ENCODE measurements around the gene EPHX1. TPM values are rescaled to one million over a fixed set of nuclear protein-coding genes. Genes with fewer than 3 reads are reported as not detected.
"Not testable (repeated sequence)": the region's sequence is repeated elsewhere in the genome, so short reads cannot be mapped to it uniquely, and the experiment has no call there.

The EPHX1 gene
- total RNA-seq, 4 donors from 2014 or later = 59.0 to 136 (median 85.6) TPM

DNA sequence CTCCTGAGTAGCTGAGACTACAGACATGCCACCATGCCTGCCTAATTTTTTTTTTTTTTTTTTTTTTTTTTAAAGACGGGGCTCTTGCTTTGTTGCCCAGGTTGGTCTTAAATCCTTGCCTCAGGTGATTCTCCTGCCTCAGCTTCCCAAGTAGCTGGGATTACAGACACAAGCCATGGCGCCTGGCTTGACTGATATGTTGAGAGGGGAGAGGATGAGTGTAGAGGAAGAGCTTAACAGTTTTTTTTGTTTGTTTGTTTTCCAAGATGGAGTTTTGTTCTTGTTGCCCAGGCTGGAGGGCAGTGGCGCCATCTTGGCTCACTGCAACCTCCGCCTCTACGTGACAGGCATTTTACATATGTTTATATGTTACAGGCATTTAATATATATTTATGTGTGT is 29.8 kb upstream of the EPHX1 start:
- peak overlapping the region in 1 of 4 donors; percentile 71 for H3K4me3 ChIP-seq
- WGBS = 91% methylated on average over 5 of the region's 5 CpGs
- TF ChIP-seq, protein P1, sequence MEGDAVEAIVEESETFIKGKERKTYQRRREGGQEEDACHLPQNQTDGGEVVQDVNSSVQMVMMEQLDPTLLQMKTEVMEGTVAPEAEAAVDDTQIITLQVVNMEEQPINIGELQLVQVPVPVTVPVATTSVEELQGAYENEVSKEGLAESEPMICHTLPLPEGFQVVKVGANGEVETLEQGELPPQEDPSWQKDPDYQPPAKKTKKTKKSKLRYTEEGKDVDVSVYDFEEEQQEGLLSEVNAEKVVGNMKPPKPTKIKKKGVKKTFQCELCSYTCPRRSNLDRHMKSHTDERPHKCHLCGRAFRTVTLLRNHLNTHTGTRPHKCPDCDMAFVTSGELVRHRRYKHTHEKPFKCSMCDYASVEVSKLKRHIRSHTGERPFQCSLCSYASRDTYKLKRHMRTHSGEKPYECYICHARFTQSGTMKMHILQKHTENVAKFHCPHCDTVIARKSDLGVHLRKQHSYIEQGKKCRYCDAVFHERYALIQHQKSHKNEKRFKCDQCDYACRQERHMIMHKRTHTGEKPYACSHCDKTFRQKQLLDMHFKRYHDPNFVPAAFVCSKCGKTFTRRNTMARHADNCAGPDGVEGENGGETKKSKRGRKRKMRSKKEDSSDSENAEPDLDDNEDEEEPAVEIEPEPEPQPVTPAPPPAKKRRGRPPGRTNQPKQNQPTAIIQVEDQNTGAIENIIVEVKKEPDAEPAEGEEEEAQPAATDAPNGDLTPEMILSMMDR (IDR thresholded peaks at IDR 0.05) = no peak
- no peak for TF ChIP-seq EP300 (IDR thresholded peaks at IDR 0.05)
- no peak for TF ChIP-seq POLR2A (IDR thresholded peaks at IDR 0.05; ENCODE audit: low read depth)
- TF ChIP-seq POLR2AphosphoS5 (IDR thresholded peaks at IDR 0.05) = no peak
- intact Hi-C loops (cut with DNase I) = no loop called here
- H3K27ac ChIP-seq (replicated peaks in 1 of 4) = peak overlapping the region; percentile 58 to 92 (median 88)
- no peaks in the 10 kb centered on the region for H3K27me3 ChIP-seq
- peaks cover 6 to 17% (median 12%) of the 10 kb centered on the region in 4 donors for H3K36me3 ChIP-seq
- H3K4me1 ChIP-seq = peaks cover 48 to 69% (median 65%) of the 10 kb centered on the region in 4 donors
- H3K9me3 ChIP-seq = no peaks in the 10 kb centered on the region
- DNase-seq (ENCODE audit: extremely low spot score) = no peak

DNA sequence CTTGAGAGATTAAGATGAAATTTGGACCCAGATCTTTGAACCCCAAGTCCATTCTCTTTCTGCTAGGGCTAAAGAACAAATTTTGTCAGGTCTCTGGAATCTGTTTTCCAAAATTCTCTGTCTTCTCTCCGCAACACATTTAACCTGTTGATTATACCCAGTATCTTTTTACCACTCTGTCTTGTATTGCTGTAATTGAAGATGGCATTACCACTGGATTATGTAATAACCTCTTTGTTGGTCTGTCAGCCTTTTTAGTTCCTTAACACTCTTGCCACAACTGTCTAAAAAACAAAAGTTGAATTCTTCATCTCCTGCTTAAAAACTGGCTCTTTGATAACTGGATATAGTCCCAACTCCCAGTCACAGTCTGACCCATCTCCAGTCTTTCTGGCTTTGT is 29.3 kb upstream of the EPHX1 start:
- Histone ChIP-seq H3K4me3 (no peak overlapping the region), H3K4me1 (peaks cover 48 to 69% (median 65%) of the 10 kb centered on the region in 4 donors), H3K36me3 (peaks cover 11 to 22% (median 17%) of the 10 kb centered on the region in 4 donors), H3K27ac (replicated peaks in 1 of 4) (peak overlapping the region; percentile 58 to 92 (median 88)), H3K27me3 (no peaks in the 10 kb centered on the region), H3K9me3 (no peaks in the 10 kb centered on the region)
- TF ChIP-seq POLR2A (IDR thresholded peaks at IDR 0.05; ENCODE audit: low read depth) (no peak), POLR2AphosphoS5 (IDR thresholded peaks at IDR 0.05) (no peak), EP300 (IDR thresholded peaks at IDR 0.05) (no peak)
- TF ChIP-seq, protein P1 (IDR thresholded peaks at IDR 0.05) = no peak
- intact Hi-C loops (cut with DNase I) = no loop called here
- 65% methylated on average over 1 of the region's 1 CpG for WGBS
- DNase-seq (ENCODE audit: extremely low spot score) = no peak

DNA sequence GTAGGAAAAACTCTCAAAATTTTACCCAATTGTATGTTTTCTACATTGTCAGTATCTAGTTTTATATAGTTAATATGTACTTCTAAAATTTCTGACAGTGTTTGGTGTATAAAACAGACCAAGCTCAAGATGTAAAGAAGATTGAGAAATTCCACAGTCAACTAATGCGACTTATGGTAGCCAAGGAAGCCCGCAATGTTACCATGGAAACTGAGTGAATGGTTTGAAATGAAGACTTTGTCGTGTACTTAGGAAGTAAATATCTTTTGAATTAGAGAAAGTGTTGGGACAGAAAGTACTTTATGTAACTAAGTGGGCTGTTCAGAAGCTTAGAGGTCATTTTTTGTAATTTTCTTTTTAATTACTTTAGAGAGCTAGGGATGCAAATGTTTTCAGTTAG is 20.8 kb upstream of the EPHX1 start:
- H3K36me3 ChIP-seq = peaks cover 33 to 81% (median 65%) of the 10 kb centered on the region in 4 donors
- H3K9me3 ChIP-seq; H3K4me3 ChIP-seq; H3K27ac ChIP-seq (replicated peaks in 1 of 4); DNase-seq (ENCODE audit: extremely low spot score); H3K27me3 ChIP-seq; intact Hi-C loops (cut with DNase I); H3K4me1 ChIP-seq: not testable (repeated sequence)
- 69% methylated on average over 3 of the region's 3 CpGs for WGBS

DNA sequence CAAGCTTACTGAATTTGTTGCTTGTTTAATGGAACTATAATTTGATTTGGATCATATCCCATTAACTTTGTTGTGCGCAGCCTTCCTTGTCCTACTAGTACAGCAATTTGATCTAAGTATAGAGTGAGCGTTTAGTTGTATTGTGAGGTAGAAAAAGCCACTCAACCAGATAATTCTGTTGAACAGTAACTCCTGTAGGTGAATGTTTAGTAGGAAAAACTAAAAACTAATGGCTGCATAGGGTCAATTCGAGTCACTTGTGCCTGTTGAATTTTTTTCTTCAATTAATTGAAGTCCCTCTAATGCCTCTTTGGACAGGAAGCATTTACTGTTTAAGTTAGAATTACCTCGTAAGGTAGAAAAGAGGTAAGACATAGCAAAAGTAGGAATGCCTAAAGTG is 15.0 kb upstream of the EPHX1 start:
- intact Hi-C loops (cut with DNase I) = no loop called here
- WGBS = 94% methylated on average over 4 of the region's 4 CpGs

DNA sequence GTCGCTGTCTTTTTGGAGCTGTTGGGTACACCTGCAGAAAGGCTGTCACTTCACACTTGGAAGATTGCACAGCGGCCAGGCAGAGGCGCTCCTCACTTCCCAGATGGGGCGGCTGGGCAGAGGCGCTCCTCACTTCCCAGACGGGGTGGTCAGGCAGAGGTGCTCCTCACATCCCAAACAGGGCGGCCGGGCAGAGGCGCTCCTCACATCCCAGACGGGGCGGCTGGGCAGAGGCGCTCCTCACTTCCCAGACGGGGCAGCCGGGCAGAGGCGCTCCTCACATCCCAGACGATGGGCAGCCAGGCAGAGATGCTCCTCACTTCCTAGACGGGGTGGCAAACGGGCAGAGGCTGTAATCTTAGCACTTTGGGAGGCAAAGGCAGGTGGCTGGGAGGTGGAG is 13.8 kb upstream of the EPHX1 start:
- H3K9me3 ChIP-seq; intact Hi-C loops (cut with DNase I); H3K27me3 ChIP-seq; DNase-seq (ENCODE audit: extremely low spot score); H3K27ac ChIP-seq (replicated peaks in 1 of 4); H3K4me3 ChIP-seq; H3K4me1 ChIP-seq: not testable (repeated sequence)
- H3K36me3 ChIP-seq = peaks cover under 1 to 20% (median 18%) of the 10 kb centered on the region in 4 donors
- WGBS = 98% methylated on average over 8 of the region's 18 CpGs

More for the DNA sequence above, 15.0 kb upstream of the EPHX1 start:
- Histone ChIP-seq H3K27ac (replicated peaks in 1 of 4) (no peak overlapping the region), H3K36me3 (peaks cover 11 to 30% (median 25%) of the 10 kb centered on the region in 4 donors), H3K9me3 (no peaks in the 10 kb centered on the region), H3K4me3 (no peak overlapping the region), H3K27me3 (no peaks in the 10 kb centered on the region), H3K4me1 (peaks cover 0 to 2% (median 0%) of the 10 kb centered on the region in 4 donors)
- TF ChIP-seq EP300 (IDR thresholded peaks at IDR 0.05) (no peak), POLR2AphosphoS5 (IDR thresholded peaks at IDR 0.05) (no peak), POLR2A (IDR thresholded peaks at IDR 0.05; ENCODE audit: low read depth) (no peak)
- TF ChIP-seq, protein P1 (IDR thresholded peaks at IDR 0.05) = no peak
- DNase-seq (ENCODE audit: extremely low spot score) = no peak

DNA sequence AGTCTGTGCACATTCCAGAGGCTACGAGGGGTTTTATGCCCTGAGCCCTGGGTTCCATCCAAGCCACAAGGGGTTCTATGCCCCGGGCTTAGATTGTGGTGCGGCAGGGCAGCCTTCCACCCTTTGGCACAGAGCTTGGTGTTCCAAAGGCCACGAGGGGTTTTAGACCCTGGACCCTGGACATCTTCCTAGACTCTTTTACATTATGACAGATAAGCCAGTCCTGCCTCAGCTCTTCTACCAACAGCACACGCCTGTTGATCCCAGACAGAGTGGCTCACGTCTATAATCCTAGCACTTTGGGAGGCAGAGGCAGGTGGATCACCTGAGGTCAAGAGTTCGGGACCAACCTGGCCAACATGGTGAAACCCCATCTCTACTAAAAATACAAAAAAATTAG is 8.8 kb upstream of the EPHX1 start:
- H3K4me3 ChIP-seq; H3K9me3 ChIP-seq; DNase-seq (ENCODE audit: extremely low spot score); intact Hi-C loops (cut with DNase I); H3K4me1 ChIP-seq; H3K27ac ChIP-seq (replicated peaks in 1 of 4); H3K27me3 ChIP-seq; H3K36me3 ChIP-seq: not testable (repeated sequence)
- 97% methylated on average over 6 of the region's 7 CpGs for WGBS
